HG02938 (cell line): ENCODE measurements around the gene TMEM132E.

Experiments used
- ATAC-seq: cut with Tn5 transposase; IDR thresholded peaks from one replicate; pipeline ENCODE4 v1.9.1; 2021; ENCODE audit warnings: mild to moderate bottlenecking, moderate library complexity; ENCODE audit not compliant: unreplicated experiment

The TMEM132E gene

GRCh38 chr17:34567691-34568465, 11.5 kb upstream of the TMEM132E start:
- ATAC-seq, result no peak

GRCh38 chr17:34568953-34569352, 10.4 kb upstream of the TMEM132E start:
- ATAC-seq, result no peak

- ATAC-seq, result no peak
These were observed 9.8 kb upstream of the TMEM132E start for GRCh38 chr17:34569591-34569990.

GRCh38 chr17:34570506-34570905, 8.9 kb upstream of the TMEM132E start:
- no peak for ATAC-seq

GRCh38 chr17:34571428-34572130, 7.8 kb upstream of the TMEM132E start:
- ATAC-seq, result no peak

GRCh38 chr17:34572483-34572882, 6.9 kb upstream of the TMEM132E start:
- ATAC-seq, result no peak

- ATAC-seq, result no peak
These were observed 4.2 kb upstream of the TMEM132E start for GRCh38 chr17:34575182-34575581.

- ATAC-seq, result no peak
These were observed 1.4 kb upstream of the TMEM132E start for GRCh38 chr17:34578016-34578415.

- no peak for ATAC-seq
These were observed 746 bp upstream of the TMEM132E start for GRCh38 chr17:34578656-34579016.

GRCh38 chr17:34579979-34580684, 750 bp downstream of the TMEM132E start:
- no peak for ATAC-seq

- no peak for ATAC-seq
These were observed 1.5 kb downstream of the TMEM132E start for GRCh38 chr17:34580685-34581445.

- ATAC-seq, result no peak
These were observed 2.2 kb downstream of the TMEM132E start for GRCh38 chr17:34581446-34582184.

- ATAC-seq, result no peak
These were observed 3.0 kb downstream of the TMEM132E start for GRCh38 chr17:34582185-34582900.

GRCh38 chr17:34582901-34583245, 3.5 kb downstream of the TMEM132E start:
- no peak for ATAC-seq

- ATAC-seq, result no peak
These were observed 5.5 kb downstream of the TMEM132E start for GRCh38 chr17:34584805-34585416.

GRCh38 chr17:34586346-34586846, 7.0 kb downstream of the TMEM132E start:
- no peak for ATAC-seq

GRCh38 chr17:34588266-34588665, 8.9 kb downstream of the TMEM132E start:
- no peak for ATAC-seq

GRCh38 chr17:34589120-34589965, 10.0 kb downstream of the TMEM132E start:
- no peak for ATAC-seq
